PFSK-1 (cell line): Measurements from ENCODE around the gene NAA40.

ENCODE experiments used
- FOXP2 ChIP-seq: optimal IDR thresholded peaks from 2 replicates; pipeline ENCODE3; 2011; ENCODE audit warnings: borderline replicate concordance, control low read depth, inconsistent platforms; ENCODE audit not compliant: insufficient read depth; ENCODE audit errors: extremely low read length, extremely low read depth
- POLR2AphosphoS5 ChIP-seq: IDR thresholded peaks from 2 replicates; pipeline ENCODE4 v1.6.1; 2012; ENCODE audit warnings: low read depth, mild to moderate bottlenecking, control low read depth, low read length, moderate library complexity
- REST ChIP-seq, 2 experiments: IDR thresholded peaks; 2 replicates each; pipeline versions ENCODE4 v1.6.1 to v1.8.0; 2011 to 2012; ENCODE audit warnings: low read depth in 2 of 2, low read length in 2 of 2, control low read depth in 1 of 2, inconsistent platforms in 1 of 2, mild to moderate bottlenecking in 1 of 2, moderate library complexity in 1 of 2; ENCODE audit not compliant: insufficient read depth in 1 of 2
- SIN3A ChIP-seq: IDR thresholded peaks from 2 replicates; pipeline ENCODE4 v1.6.1; 2012; ENCODE audit warnings: mild to moderate bottlenecking, low read length, moderate library complexity, borderline replicate concordance; ENCODE audit not compliant: insufficient read depth
- TAF1 ChIP-seq: IDR thresholded peaks from 2 replicates; pipeline ENCODE4 v1.6.1; 2012; ENCODE audit warnings: low read length, control low read depth, borderline replicate concordance; ENCODE audit not compliant: insufficient read depth

The NAA40 gene

GRCh38 chr11:63915961-63916836 is 22.6 kb upstream of the NAA40 start:
- TF ChIP-seq TAF1 (no peak), FOXP2 (no peak), REST (IDR thresholded peaks at IDR 0.05; ENCODE audit: insufficient read depth in 1 of 2, low read depth in 2 of 2, low read length in 2 of 2) (no peak), POLR2AphosphoS5 (no peak), SIN3A (no peak)

DNA sequence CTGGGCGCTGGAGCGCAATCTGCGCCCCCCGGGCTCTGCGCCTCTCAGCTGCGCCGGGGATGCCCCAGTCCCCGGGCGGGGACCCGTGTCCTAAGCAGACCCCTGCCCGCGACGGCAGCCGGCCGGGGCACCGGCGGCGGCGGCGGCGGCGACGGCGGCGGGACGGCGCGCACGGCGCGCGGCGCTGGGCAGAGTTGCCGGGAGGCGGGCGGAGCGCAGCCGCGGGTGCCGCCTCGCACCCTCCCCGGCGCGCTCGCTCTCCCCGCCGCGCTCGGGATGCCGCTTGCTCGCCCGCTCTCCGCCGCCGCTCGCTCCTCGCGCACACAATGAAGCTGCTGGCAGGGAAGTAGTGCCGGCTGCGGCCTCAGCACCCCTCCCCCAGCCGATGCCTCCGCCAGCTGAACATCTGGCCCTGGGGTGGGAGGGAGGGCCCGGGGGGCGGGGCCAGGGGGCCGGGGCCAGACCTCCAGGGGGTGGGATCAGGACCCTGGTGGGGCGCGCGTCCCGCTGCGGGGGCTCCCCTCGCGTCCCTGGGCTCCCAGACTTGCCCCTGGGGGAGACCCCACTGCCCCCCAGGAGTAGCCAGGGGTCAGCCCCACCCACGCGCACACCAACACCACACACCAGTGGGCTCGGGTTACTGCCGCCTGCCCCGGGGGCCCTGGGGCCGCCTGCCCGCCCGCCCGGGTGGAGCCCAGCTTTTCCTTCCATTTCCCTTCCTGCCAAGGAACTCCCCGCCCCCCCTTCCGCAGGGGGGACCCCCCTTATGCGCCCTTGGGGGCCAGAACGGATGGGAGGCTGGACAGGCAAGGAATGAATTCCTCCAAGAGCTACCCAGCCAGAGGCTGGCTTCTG is 21.7 kb upstream of the NAA40 start, which contains the start of gene RCOR2:
RCOR2 (minus strand) TSS at position 328 of the 855 bp plus-strand sequence. CDS start 708 bp downstream, outside the sequence.
- TF ChIP-seq REST (IDR thresholded peaks at IDR 0.05; ENCODE audit: insufficient read depth in 1 of 2, low read depth in 2 of 2, low read length in 2 of 2) (no peak), SIN3A (peak; percentile 58; the same call in 1 of the 2 replicates), FOXP2 (peak; percentile 83), POLR2AphosphoS5 (peak; percentile 75), TAF1 (peak; percentile 87)

DNA sequence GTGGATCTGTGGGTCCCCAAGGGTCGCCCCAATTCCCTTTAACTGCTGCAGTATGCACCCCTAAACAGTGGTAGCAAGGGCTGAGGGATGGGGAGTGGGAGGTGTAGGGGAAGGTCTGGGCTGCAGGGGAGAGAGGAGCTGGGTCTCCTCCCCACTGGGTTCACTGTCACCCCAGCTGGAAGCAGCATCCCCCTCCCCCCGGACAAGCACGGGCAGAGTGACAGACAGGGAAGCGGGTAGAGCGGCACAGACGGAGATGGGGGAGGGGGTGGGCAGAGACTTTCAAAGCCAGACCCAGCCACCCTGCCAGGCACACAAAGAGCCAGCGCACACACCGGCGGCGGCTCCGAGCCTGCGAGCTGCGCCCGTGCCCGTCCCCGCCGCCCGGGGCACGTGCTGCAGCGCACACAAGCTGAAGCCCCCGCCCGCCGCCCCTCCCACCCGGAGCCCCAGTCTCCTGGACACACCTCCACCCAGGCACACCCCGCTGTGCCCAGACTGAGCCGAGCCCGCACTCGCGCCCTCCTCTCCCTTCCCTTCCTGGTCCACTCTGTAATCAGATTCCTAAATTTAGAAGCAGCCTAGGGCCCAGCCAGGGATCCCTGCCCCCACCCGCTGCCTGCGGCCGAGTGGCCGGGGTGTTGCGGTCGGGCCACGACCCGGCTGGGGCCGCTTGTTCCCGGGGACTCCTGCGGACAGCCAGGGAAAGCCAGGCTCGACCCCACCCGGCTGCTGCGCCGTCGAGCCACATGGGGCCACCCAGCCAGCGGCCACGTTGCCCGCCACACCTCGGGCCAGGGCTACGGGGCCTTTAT is 20.9 kb upstream of the NAA40 start:
- TF ChIP-seq POLR2AphosphoS5, result no peak
- TF ChIP-seq SIN3A, result no peak
- TF ChIP-seq TAF1, result no peak
- no peak for TF ChIP-seq REST (IDR thresholded peaks at IDR 0.05; ENCODE audit: insufficient read depth in 1 of 2, low read depth in 2 of 2, low read length in 2 of 2)
- TF ChIP-seq FOXP2, result peak; percentile 30

- no peak for TF ChIP-seq FOXP2
- TF ChIP-seq POLR2AphosphoS5, result no peak
- no peak for TF ChIP-seq SIN3A
- TF ChIP-seq TAF1, result no peak
- no peak for TF ChIP-seq REST (IDR thresholded peaks at IDR 0.05; ENCODE audit: insufficient read depth in 1 of 2, low read depth in 2 of 2, low read length in 2 of 2)
These were observed 20.2 kb upstream of the NAA40 start for GRCh38 chr11:63918507-63919191.
